Ureter (tissue), 1 donor: ENCODE data around the gene SMARCA2. TPM values are rescaled to one million over a fixed set of nuclear protein-coding genes. Genes with fewer than 3 reads are reported as not detected.
"Not testable (repeated sequence)": the region's sequence is repeated elsewhere in the genome, so short reads cannot be mapped to it uniquely, and the experiment has no call there.

Experiments used
- DNase-seq: peaks from one replicate; pipeline ENCODE4 v3.0.0-alpha.2; 2020; ENCODE audit warnings: low spot score
- total RNA-seq: library from RNA; stranded (reverse); gene quantifications from one replicate; pipeline ENCODE4 v1.2.4, GENCODE V29; 2023
- donor health status: DM: yes; HTN: yes; CAD: no.

The SMARCA2 gene
- total RNA-seq, 1 donor from 2014 or later, result 283 TPM

- no peak for DNase-seq
These were observed 125.6 kb downstream of the SMARCA2 start for GRCh38 chr9:2140600-2141223.

GRCh38 chr9:2142212-2142611 lies 127.1 kb downstream of the SMARCA2 start:
- no peak for DNase-seq

GRCh38 chr9:2144619-2145018 lies 129.5 kb downstream of the SMARCA2 start:
- no peak for DNase-seq

- no peak for DNase-seq
These were observed 130.6 kb downstream of the SMARCA2 start for GRCh38 chr9:2145746-2146145.

GRCh38 chr9:2146700-2147099 lies 131.6 kb downstream of the SMARCA2 start:
- DNase-seq, result not testable (repeated sequence)

- no peak for DNase-seq
These were observed 135.2 kb downstream of the SMARCA2 start for GRCh38 chr9:2150338-2150737.

GRCh38 chr9:2151171-2151570 lies 136.0 kb downstream of the SMARCA2 start:
- DNase-seq, result no peak

GRCh38 chr9:2152966-2153629 lies 138.0 kb downstream of the SMARCA2 start:
- no peak for DNase-seq

GRCh38 chr9:2153630-2154217 lies 138.6 kb downstream of the SMARCA2 start:
- DNase-seq, result no peak

GRCh38 chr9:2154731-2155130 lies 139.6 kb downstream of the SMARCA2 start:
- no peak for DNase-seq

- DNase-seq, result no peak
These were observed 140.8 kb downstream of the SMARCA2 start for GRCh38 chr9:2155966-2156365.

GRCh38 chr9:2157277-2158110 lies 142.3 kb downstream of the SMARCA2 start:
- peak; percentile 53 for DNase-seq

- DNase-seq, result peak; percentile 54
These were observed 143.0 kb downstream of the SMARCA2 start for GRCh38 chr9:2158111-2158610.

GRCh38 chr9:2158766-2159430 lies 143.8 kb downstream of the SMARCA2 start:
- DNase-seq, result no peak

- DNase-seq, result no peak
These were observed 144.6 kb downstream of the SMARCA2 start for GRCh38 chr9:2159521-2160454.

- DNase-seq, result no peak
These were observed 146.5 kb downstream of the SMARCA2 start for GRCh38 chr9:2161661-2162060.

GRCh38 chr9:2163231-2163885 lies 148.2 kb downstream of the SMARCA2 start:
- no peak for DNase-seq

GRCh38 chr9:2164268-2164667 lies 149.1 kb downstream of the SMARCA2 start:
- no peak for DNase-seq

GRCh38 chr9:2166203-2166602 lies 151.1 kb downstream of the SMARCA2 start:
- no peak for DNase-seq

- DNase-seq, result no peak
These were observed 153.9 kb downstream of the SMARCA2 start for GRCh38 chr9:2169035-2169434.
